ENCODE results near the gene IL7R.

The IL7R gene

DNA sequence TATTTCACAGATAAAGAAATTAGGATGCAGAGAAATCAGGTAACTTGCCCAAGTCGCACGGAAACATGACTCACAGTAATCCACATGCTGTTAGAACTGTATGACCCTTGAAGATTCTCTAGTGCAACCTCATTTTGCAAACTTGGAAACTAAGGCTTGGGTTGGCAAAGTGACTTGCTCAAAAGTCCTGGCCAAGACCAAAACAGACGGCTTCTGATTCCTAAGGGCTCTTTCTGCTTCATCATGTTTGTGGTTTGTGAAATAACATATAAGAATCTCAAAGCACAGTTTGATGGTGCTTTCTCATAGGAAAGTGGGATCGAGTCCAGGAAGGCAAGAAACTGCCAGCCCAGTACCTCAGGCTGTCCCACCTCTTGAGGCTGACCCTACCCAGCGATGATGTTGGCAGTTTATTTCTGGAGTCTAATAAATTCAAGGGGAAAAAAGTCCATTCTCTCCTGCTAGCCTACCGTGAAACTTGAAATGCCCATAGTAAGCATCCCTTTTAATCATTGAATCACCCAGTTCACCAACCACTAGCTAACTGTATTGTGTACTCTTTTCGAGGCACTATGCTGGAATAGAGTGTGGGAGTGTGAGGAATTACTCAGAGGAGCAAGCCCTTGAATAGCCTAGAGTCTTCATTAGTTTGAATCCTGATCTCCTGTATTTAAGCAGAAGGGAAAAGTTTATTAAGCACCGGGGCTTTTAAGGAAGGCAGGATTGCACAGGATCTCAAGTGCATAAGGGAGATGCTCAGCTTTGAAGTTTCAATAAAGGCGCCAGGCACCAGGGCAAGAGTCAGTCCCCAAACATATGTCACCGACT is 67.6 kb downstream of the IL7R start:
- Histone ChIP-seq H3K27ac (replicated peaks) (no peak overlapping the region), H3K27me3 (ENCODE audit: insufficient read depth, poor library complexity, severe bottlenecking) (no peaks in the 10 kb centered on the region)

DNA sequence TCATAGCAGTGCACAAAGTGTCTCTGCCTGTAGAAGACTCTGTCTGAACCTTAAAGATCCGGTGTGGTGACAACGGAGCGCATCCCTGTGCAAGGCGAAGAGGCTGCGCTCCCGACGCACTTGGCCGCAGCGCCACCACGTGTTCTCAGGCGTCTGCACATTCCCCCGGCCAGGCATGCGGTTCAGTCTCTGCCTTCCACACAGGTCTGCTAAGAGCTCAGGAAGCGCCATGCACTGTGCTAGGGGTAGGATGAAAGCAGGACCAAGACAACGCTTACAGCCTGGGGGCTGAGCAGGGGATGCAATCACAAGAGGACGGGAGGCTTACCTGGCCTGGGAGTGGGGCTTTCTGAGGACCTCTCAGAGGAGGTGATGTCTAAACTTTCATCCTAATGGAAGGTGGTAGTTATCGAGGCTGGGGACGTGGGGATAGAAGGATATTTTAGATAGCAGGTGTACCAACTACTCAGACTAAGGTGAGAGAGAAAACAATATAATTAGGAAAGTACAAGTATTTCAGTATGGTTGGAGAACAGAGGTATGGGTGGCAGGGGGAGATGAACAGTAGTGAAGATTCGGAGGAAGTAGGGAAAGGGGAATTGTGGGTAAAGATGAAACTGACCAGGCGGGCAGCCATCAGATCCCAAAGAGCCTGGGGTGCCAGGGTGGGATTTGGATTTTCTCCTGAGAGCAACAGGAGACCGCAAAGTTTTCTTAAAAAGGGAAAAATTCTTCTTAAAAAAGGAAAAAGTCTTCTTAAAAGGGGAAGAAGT is 68.4 kb downstream of the IL7R start:
- H3K27ac ChIP-seq (replicated peaks), result no peak overlapping the region
- peak; percentile 59 to 83 for DNase-seq (ENCODE audit: low read depth in 1 of 2, low spot score in 1 of 2)

More for the DNA sequence above, 67.6 kb downstream of the IL7R start:
- H3K4me3 ChIP-seq (replicated peaks; ENCODE audit: insufficient read depth, low read length), result no peak overlapping the region
- DNase-seq (ENCODE audit: low read depth in 1 of 2, low spot score in 1 of 2), result no peak
- no peak for TF ChIP-seq POLR2AphosphoS5 (IDR thresholded peaks at IDR 0.05; ENCODE audit: low read depth)
- TF ChIP-seq, protein P1, sequence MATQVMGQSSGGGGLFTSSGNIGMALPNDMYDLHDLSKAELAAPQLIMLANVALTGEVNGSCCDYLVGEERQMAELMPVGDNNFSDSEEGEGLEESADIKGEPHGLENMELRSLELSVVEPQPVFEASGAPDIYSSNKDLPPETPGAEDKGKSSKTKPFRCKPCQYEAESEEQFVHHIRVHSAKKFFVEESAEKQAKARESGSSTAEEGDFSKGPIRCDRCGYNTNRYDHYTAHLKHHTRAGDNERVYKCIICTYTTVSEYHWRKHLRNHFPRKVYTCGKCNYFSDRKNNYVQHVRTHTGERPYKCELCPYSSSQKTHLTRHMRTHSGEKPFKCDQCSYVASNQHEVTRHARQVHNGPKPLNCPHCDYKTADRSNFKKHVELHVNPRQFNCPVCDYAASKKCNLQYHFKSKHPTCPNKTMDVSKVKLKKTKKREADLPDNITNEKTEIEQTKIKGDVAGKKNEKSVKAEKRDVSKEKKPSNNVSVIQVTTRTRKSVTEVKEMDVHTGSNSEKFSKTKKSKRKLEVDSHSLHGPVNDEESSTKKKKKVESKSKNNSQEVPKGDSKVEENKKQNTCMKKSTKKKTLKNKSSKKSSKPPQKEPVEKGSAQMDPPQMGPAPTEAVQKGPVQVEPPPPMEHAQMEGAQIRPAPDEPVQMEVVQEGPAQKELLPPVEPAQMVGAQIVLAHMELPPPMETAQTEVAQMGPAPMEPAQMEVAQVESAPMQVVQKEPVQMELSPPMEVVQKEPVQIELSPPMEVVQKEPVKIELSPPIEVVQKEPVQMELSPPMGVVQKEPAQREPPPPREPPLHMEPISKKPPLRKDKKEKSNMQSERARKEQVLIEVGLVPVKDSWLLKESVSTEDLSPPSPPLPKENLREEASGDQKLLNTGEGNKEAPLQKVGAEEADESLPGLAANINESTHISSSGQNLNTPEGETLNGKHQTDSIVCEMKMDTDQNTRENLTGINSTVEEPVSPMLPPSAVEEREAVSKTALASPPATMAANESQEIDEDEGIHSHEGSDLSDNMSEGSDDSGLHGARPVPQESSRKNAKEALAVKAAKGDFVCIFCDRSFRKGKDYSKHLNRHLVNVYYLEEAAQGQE (IDR thresholded peaks at IDR 0.05; ENCODE audit: insufficient replicate concordance, low read depth), result no peak
- no peak for TF ChIP-seq GABPA (IDR thresholded peaks at IDR 0.05; ENCODE audit: low read depth)
- TF ChIP-seq, protein P2, sequence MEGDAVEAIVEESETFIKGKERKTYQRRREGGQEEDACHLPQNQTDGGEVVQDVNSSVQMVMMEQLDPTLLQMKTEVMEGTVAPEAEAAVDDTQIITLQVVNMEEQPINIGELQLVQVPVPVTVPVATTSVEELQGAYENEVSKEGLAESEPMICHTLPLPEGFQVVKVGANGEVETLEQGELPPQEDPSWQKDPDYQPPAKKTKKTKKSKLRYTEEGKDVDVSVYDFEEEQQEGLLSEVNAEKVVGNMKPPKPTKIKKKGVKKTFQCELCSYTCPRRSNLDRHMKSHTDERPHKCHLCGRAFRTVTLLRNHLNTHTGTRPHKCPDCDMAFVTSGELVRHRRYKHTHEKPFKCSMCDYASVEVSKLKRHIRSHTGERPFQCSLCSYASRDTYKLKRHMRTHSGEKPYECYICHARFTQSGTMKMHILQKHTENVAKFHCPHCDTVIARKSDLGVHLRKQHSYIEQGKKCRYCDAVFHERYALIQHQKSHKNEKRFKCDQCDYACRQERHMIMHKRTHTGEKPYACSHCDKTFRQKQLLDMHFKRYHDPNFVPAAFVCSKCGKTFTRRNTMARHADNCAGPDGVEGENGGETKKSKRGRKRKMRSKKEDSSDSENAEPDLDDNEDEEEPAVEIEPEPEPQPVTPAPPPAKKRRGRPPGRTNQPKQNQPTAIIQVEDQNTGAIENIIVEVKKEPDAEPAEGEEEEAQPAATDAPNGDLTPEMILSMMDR (IDR thresholded peaks at IDR 0.05; ENCODE audit: insufficient read depth, low read length), result no peak
- TF ChIP-seq SPI1 (IDR thresholded peaks at IDR 0.05; ENCODE audit: borderline replicate concordance, low read depth), result no peak

DNA sequence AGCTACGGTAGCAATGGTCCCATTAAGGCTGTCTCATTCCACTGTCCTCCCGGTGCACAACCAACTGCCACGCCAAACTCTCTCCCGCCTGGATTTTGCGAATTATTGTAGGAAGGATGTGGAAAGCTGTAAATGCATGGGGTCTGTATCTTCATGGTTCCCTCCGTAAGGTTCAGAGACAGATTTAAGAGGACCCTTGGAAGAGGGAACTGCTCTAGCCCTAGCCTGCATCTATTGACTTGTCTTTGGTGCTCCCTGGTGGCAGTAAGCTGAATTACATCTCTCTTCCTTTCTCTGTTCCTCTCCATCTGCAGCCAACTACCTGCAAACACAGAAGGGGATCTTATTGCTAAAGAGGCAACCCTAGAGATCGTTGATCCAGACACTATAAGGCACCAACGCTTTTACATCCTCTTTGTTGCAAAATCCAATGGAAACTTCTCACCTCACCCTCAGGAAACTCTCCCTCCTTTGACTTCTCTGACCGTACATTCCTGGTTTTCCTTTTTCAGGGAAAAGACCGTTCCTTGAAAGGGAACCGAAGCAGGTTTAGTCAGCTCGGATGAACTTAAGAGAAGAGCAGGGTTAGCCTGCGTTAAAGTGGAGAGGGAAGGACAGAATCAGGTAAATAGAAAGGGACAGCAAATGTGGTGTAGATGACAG is 69.8 kb downstream of the IL7R start:
- no peak overlapping the region for H3K27ac ChIP-seq (replicated peaks)
- TF ChIP-seq POLR2AphosphoS5 (IDR thresholded peaks at IDR 0.05; ENCODE audit: low read depth) (no peak), GABPA (IDR thresholded peaks at IDR 0.05; ENCODE audit: low read depth) (no peak), SPI1 (IDR thresholded peaks at IDR 0.05; ENCODE audit: borderline replicate concordance, low read depth) (peak; percentile 53; the same call in 1 of the 2 replicates)
- TF ChIP-seq, protein P1 (IDR thresholded peaks at IDR 0.05; ENCODE audit: insufficient replicate concordance, low read depth), result no peak
- TF ChIP-seq, protein P2 (IDR thresholded peaks at IDR 0.05; ENCODE audit: insufficient read depth, low read length), result peak; percentile 66
- DNase-seq (ENCODE audit: low read depth in 1 of 2, low spot score in 1 of 2), result peak; percentile 47 to 59
- no peak overlapping the region for H3K4me3 ChIP-seq (replicated peaks; ENCODE audit: insufficient read depth, low read length)
- H3K27me3 ChIP-seq (ENCODE audit: insufficient read depth, poor library complexity, severe bottlenecking), result no peaks in the 10 kb centered on the region

More for the DNA sequence above, 68.4 kb downstream of the IL7R start:
- peak overlapping the region; percentile 50 for H3K4me3 ChIP-seq (replicated peaks; ENCODE audit: insufficient read depth, low read length)
- no peaks in the 10 kb centered on the region for H3K27me3 ChIP-seq (ENCODE audit: insufficient read depth, poor library complexity, severe bottlenecking)
- no peak for TF ChIP-seq GABPA (IDR thresholded peaks at IDR 0.05; ENCODE audit: low read depth)
- TF ChIP-seq, protein P2 (IDR thresholded peaks at IDR 0.05; ENCODE audit: insufficient read depth, low read length), result peak; percentile 82

All from HL-60 (cell line).